ENCODE data around the gene STRBP.
"Not testable (repeated sequence)": the region's sequence is repeated elsewhere in the genome, so short reads cannot be mapped to it uniquely, and the experiment has no call there.

The STRBP gene

DNA sequence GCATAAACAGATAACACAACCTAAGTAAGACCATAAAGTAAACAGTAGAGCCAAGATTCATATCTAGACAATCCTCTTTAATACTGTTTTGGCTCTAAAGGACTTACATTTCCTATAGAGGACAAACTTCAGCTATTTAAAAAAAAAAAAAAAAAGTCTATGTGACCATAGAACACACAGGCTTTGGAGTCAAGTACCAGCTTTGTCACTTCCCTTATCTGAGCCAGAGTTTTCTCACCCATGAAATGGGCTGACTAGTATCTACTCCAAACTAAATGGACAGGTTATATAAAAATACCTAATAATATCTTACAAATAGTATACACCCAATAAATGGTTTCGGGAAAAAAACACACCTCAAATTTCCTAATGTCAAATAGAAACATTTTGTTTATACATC, 81.3 kb downstream of the STRBP start:
- DNase-seq: no peak

GRCh38 chr9:123186029-123186428, 82.4 kb downstream of the STRBP start:
- not testable (repeated sequence) for DNase-seq

DNA sequence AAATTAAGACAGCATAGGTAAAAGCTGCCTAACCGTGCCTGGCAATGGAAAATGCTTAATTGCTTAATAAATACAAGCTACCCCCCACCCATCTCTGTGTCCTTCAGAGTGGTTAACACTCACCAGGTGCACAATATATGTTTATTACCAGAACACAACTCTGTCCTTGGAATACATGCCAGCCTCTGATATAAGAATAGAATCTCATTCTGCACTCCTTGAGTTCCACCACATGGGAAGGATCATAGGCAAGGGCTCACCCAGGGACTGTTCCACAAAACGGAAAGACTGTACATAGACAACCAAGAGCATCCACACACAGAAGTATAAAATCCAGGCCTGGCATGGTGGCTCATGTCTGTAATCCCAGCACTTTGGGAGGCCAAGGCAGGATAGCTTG, 91.4 kb downstream of the STRBP start:
- DNase-seq: no peak

DNA sequence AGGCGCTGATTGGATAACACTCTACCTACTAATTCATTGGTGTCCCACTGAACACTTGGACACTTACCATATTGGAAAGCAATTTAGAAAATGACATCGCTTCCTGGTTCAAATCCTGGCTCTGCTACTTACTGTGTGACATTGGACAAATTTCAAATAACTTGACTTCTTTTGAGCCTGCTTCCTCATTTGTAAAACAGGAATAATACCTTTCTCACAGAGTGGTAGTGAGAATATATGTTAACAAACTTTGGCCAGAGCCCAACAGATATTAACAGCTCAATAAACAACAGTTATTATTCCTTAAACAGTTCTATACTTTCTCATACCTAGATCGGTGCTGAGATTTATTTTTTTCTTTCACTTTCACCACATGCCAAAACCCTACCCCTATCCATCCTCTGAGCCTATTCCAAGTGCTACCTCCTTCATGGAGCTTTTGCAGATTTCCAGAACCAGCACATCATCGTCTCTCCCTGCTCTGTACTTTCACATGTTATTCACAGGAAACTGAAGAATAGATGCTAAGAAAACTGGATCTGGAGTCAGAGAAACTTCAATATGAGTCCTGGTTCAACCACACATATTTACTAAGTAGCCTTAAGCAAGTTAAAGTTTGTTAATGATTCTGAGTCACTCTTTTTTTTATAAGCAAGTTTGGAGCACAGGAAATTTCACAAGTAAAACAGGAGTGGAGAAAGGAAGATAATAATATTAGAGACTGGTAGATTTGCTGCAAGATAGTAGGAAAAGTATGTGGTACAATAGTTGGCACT, 92.3 kb downstream of the STRBP start:
- no peak for DNase-seq

DNA sequence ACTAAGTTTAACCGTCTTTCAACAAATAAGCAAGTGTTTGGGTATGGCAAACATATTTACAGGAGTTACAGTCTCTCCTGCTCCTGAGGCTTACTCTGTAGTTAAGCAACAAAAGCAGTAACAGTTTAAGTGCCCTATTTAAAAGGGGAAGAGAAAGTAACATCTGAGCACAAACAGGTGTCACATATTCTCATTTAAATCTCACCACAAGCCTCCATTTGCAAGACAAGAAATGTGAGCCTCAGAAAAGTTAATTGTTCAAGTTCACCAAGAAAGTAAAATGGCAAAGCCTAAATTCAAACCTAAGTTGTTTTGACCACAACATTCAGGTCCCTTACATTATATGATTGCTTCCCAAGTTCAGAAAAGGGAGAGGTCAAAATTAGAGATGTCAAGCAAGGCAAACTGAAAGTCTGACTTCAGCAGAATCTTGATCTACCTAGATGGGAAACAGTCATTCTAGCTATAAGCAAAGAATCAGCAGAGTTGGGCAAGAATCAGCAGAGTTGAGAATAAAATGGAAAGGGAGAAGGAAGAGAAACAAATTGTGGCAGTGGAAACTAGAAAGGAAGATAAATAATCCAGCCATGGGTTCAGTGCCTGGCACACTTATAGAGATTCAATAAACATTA, 93.4 kb downstream of the STRBP start:
- DNase-seq: no peak

- DNase-seq: no peak
Observed at GRCh38 chr9:123174079-123174478, 94.3 kb downstream of the STRBP start.

- no peak for DNase-seq
Observed at GRCh38 chr9:123169926-123170325, 98.5 kb downstream of the STRBP start.

GRCh38 chr9:123168586-123168985, 99.8 kb downstream of the STRBP start:
- DNase-seq: no peak

GRCh38 chr9:123167474-123167873, 100.9 kb downstream of the STRBP start:
- DNase-seq: no peak

- DNase-seq: no peak
Observed at GRCh38 chr9:123165813-123166212, 102.6 kb downstream of the STRBP start.

DNA sequence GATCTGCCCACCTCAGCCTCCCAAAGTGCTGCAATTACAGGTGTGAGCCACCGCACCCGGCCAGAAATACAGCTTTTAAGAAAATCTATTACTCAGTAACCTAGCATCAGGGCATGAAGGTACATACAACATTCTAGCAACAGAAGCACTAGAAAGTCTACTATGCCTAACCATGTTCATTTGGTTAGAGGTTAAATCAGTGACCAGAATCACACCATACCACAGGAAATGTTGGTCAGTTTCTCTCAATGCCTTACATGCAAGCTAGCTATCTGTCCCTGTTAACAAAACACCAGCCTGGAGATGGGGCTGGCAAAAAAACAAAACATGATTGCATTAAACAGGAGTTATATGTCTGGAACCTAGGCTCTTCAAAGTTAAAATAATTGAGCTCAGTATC, 104.1 kb downstream of the STRBP start:
- no peak for DNase-seq

GRCh38 chr9:123162791-123163345, 105.5 kb downstream of the STRBP start:
- DNase-seq: no peak

- no peak for DNase-seq
Observed at GRCh38 chr9:123162360-123162759, 106.0 kb downstream of the STRBP start.

GRCh38 chr9:123157221-123157620, 111.2 kb downstream of the STRBP start:
- DNase-seq: no peak

DNA sequence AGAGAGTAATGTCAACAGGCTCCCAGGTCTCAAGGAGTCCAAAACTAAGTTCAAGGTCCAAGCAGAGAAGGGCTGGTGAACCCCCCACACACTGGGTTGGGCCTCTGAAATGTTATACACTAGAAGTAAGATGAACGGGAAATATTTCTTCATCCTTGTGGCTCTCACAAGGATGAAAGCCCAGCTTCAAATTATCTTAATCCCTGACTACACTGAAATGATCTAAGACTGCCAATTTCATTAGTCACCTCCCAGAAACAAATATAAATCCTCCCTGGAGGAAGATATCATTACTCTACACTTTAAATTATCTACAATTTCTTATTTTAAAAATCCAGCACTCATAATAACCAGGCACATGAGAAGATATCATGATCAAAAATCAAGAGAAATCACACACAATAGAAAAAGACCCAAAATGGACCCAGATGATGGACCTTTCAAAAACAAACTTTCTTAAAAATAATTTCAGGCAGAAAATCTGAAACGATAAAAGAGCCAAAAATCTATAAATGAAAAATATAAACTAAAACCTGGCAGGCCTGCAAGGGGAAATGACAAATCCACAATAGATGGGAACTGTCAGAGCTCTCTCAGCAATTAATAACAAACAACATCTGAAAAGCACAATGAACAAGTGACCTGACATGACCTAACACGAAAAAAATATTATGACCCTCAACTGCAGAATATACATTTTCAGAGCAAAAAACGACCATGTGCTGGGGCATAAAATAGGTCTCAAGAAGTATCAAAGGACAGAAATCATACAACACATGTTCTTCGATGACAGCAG, 117.5 kb downstream of the STRBP start:
- DNase-seq: no peak

DNA sequence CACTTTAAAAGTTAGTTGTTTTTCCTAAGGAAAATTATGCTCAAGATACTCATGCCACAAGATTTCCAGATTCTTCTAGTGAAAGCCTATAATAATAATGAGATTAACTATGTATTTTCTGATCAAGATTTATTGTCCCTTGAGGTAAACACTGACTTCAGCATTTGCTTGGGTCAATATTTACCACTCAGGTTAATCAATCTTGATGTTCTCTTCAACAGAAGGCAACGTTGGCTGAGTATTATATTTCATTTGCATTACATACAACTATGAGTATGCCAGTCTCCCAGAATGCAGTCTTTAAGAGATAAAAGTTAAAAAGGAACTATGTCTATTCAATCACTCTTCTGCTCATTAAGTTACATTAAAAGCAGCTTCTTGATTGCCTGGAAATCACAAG, 119.3 kb downstream of the STRBP start:
- no peak for DNase-seq

DNA sequence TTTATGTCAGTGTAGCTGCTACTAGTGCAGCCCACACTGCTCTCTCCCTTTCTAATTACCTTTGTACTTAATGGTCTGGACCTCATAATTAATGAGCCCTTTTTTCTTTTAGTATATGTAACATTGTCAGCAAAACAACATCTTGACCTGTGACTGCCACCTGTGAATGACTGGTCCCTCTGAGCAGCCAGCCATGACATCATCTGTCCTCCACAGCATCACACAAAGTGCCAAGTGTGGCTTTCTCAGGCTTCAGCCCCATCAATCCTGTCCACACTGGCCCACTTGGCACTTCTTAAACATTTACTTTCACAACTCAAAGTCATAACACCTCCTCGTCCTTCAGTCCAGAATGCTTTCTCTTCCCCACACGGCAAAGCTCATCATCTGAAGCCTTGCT, 130.2 kb downstream of the STRBP start:
- DNase-seq: no peak

DNA sequence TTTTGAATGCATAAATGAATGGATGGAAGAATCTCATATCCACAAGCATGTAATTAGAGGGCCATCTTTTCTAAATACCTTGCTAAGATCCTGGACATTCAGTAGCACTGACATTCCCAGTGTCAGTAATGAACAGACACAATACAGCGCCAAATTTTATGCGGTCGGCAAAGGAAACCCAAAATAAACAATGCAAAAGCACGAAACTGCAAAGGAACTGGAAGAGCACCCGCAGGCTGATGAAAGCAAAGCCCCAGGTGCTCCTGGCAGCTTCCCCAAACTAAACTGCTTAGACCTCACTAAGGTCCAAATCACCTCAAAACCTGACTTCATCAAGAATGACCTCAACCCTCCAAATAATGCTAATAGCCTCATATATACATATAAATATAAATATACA, 133.0 kb downstream of the STRBP start:
- DNase-seq: no peak

DNA sequence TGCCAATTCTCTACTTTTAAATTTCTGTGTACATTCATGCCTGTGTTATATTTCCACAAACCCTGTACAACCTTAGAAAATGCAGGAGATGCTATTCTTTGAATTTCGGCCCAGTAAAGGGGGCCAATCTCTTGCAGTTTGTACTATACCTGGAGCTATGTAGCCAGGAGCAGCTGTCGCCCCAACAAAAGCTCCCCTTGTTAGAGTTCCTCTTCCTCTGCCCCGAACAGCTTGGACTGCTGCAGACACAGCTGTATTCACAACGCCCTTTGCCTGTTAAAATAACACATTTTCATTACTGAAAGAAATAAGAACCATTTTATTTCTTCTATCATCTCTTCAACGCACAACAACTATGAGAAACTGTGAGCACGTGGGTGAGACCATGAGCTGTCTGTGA, 135.7 kb downstream of the STRBP start:
- DNase-seq: no peak

GRCh38 chr9:123131993-123132392, 136.4 kb downstream of the STRBP start:
- DNase-seq: no peak

- DNase-seq: no peak
Observed at GRCh38 chr9:123131258-123131657, 137.1 kb downstream of the STRBP start.

- DNase-seq: no peak
Observed at GRCh38 chr9:123129423-123129822, 139.0 kb downstream of the STRBP start.

DNA sequence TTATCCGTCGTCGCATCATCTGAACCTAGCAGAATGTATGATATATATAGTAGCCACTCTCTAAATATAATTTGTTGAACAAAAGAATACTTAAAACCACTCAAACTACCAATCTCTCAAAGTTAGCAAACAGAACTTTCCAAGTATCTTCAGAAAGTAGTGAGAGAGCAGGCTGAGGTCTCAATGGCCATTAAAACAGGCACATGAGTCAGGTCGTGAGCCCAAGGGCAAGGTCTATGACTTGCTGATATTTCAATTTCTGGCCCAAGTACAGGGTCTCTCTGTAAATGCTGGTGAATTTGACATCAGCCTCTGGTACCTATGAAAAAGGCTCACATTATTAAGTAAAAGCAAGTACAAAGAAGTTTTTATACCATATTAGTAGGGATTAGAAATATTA, 139.8 kb downstream of the STRBP start:
- DNase-seq: no peak
